ENCODE data around the gene SRP72.

DNA sequence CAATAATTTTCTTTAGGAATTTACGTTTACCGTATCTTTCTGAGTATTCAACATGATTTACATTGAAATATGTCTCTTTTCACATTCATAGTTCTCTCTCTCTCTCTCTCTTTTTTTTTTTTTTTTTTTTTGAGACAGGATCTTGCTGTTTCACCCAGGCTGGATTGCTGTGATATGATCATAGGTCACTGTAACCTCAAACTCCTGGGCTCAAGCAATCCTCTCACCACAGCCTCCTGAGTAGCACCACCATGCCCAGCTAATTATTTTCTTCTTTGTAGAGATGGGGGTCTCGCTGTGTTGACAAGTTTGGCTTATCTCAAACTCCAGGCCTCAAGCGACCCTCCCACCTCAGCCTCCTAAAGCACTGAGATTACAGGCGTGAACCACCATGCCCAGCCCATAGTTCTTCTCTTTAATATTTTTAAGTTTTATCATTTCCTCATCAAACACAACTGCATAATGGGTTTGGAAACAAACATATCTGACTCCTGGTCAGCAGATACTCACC is 9.8 kb downstream of the SRP72 start:
- TF ChIP-seq, protein P1, sequence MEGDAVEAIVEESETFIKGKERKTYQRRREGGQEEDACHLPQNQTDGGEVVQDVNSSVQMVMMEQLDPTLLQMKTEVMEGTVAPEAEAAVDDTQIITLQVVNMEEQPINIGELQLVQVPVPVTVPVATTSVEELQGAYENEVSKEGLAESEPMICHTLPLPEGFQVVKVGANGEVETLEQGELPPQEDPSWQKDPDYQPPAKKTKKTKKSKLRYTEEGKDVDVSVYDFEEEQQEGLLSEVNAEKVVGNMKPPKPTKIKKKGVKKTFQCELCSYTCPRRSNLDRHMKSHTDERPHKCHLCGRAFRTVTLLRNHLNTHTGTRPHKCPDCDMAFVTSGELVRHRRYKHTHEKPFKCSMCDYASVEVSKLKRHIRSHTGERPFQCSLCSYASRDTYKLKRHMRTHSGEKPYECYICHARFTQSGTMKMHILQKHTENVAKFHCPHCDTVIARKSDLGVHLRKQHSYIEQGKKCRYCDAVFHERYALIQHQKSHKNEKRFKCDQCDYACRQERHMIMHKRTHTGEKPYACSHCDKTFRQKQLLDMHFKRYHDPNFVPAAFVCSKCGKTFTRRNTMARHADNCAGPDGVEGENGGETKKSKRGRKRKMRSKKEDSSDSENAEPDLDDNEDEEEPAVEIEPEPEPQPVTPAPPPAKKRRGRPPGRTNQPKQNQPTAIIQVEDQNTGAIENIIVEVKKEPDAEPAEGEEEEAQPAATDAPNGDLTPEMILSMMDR (IDR thresholded peaks at IDR 0.05): no peak
- TF ChIP-seq EZH2 (IDR thresholded peaks at IDR 0.05; ENCODE audit: borderline replicate concordance, insufficient read depth, low read depth, low read length, poor library complexity, severe bottlenecking): no peak
